ENCODE data around the gene RNF41. TPM values are rescaled to one million over a fixed set of nuclear protein-coding genes. Genes with fewer than 3 reads are reported as not detected.

RNF41 gene
- total RNA-seq, 4 donors from 2014 or later: 21.1 to 42.5 (median 28.6) TPM

DNA sequence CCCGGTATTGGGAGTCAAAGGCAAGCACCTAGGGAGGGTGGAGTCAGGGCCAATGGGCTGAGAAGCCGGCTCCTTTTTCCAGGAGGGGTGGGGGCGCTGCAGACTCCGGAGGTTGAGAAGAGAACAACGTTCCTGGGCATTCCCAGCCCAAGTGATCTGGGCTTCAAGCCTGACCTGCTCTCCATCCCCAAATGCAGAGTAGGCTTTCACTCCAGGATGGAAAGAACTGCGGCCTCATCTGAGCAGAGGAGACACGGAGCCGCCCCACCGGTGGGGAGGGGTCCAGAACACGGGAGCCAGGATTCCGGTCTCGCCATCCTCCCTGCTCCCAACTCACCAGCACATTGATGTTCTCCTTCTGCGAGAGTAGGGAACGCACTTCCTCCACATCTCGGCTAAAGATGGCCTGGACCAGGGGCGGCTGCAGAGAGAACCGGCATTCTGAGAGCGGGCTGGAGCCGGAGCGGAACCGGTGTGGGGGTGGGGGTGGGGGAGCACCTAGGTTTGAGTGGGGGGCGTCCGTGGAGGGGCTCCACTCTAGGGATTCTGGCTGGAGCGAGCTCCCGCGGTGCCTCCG lies 35.9 kb upstream of the RNF41 start:
- WGBS, 2 donors: 0 to 6% methylated on average over 2 to 3 of the region's 27 CpGs
- Histone ChIP-seq H3K4me1 (peaks cover 15 to 38% (median 24%) of the 10 kb centered on the region in 3 donors), H3K9me3 (no peaks in the 10 kb centered on the region), H3K36me3 (peaks cover 22 to 45% (median 33%) of the 10 kb centered on the region in 3 donors), H3K27ac (peak overlapping the region; percentile 89 to 96 (median 94)), H3K4me3 (peak overlapping the region; percentile 74 to 90 (median 82)), H3K27me3 (no peaks in the 10 kb centered on the region)
- no peak for DNase-seq
- TF ChIP-seq POLR2A (IDR thresholded peaks at IDR 0.05): no peak
- TF ChIP-seq, protein P1, sequence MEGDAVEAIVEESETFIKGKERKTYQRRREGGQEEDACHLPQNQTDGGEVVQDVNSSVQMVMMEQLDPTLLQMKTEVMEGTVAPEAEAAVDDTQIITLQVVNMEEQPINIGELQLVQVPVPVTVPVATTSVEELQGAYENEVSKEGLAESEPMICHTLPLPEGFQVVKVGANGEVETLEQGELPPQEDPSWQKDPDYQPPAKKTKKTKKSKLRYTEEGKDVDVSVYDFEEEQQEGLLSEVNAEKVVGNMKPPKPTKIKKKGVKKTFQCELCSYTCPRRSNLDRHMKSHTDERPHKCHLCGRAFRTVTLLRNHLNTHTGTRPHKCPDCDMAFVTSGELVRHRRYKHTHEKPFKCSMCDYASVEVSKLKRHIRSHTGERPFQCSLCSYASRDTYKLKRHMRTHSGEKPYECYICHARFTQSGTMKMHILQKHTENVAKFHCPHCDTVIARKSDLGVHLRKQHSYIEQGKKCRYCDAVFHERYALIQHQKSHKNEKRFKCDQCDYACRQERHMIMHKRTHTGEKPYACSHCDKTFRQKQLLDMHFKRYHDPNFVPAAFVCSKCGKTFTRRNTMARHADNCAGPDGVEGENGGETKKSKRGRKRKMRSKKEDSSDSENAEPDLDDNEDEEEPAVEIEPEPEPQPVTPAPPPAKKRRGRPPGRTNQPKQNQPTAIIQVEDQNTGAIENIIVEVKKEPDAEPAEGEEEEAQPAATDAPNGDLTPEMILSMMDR (IDR thresholded peaks at IDR 0.05): no peak
- intact Hi-C loops (cut with DNase I): no loop called here

DNA sequence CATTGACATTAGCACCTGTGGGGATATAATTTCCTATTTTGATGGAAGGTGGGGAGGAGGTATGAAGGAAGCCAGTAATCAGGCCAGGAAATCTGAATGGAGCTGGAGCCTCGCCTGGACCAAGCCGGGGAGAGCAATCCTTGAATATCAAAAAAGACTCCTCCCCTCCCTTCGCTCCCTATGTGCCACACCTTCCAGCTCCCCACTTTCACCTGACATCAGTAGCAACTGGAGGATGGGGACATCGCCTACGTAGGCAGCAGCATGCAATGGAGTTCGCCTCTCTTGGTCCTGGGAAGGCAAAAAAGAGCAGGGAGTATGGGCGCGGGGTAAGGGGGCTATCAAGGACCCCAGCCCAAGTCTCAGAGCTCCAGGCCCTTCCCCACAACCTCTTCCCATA lies 35.3 kb upstream of the RNF41 start:
- Histone ChIP-seq H3K36me3 (peaks cover 27 to 50% (median 39%) of the 10 kb centered on the region in 3 donors), H3K9me3 (no peaks in the 10 kb centered on the region), H3K27me3 (no peaks in the 10 kb centered on the region), H3K4me3 (peak overlapping the region; percentile 74 to 90 (median 82)), H3K4me1 (peaks cover 15 to 38% (median 24%) of the 10 kb centered on the region in 3 donors), H3K27ac (peak overlapping the region; percentile 89 to 96 (median 94))
- no peak for TF ChIP-seq POLR2A (IDR thresholded peaks at IDR 0.05)
- TF ChIP-seq, protein P1 (IDR thresholded peaks at IDR 0.05): no peak
- 49 to 100% methylated on average over 1 to 6 of the region's 8 CpGs for WGBS, 2 donors
- no peak for DNase-seq
- intact Hi-C loops (cut with DNase I): no loop called here

GRCh38 chr12:56256326-56256960 lies 34.7 kb upstream of the RNF41 start:
- intact Hi-C loops (cut with DNase I): no loop called here
- peak overlapping the region in 2 of 4 donors; percentile 93 to 96 for H3K27ac ChIP-seq
- peaks cover 30 to 57% (median 43%) of the 10 kb centered on the region in 3 donors for H3K36me3 ChIP-seq
- H3K27me3 ChIP-seq: no peaks in the 10 kb centered on the region
- H3K4me1 ChIP-seq: peaks cover 15 to 32% (median 24%) of the 10 kb centered on the region in 3 donors
- peak overlapping the region in 2 of 4 donors; percentile 74 to 90 for H3K4me3 ChIP-seq
- no peaks in the 10 kb centered on the region for H3K9me3 ChIP-seq
- DNase-seq: no peak
- WGBS, 2 donors: 28 to 54% methylated on average over 3 of the region's 4 CpGs
- TF ChIP-seq, protein P1 (IDR thresholded peaks at IDR 0.05): no peak
- no peak for TF ChIP-seq POLR2A (IDR thresholded peaks at IDR 0.05)

DNA sequence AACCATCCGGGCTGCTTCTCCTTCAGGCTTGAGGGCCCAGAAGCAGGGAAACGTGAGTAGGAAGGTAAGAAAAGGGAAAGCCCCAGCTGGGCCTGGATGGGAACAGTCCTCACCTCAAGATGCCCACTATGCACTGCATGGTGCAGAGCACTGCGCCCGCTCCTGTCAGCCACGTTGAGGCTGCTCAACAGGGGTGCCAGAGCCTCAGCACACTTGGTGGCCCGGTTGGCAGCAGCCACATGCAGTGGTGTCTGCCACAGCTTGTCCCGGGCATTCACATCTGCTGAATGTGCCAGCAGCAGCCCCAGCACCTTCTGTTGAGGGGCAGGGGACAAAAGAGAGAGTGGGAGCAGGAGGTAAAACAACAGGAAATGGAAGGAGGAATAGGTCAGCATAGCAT lies 33.9 kb upstream of the RNF41 start:
- no peak for DNase-seq
- TF ChIP-seq, protein P1 (IDR thresholded peaks at IDR 0.05): no peak
- no peak for TF ChIP-seq POLR2A (IDR thresholded peaks at IDR 0.05)
- 62 to 75% methylated on average over 2 to 5 of the region's 7 CpGs for WGBS, 2 donors

DNA sequence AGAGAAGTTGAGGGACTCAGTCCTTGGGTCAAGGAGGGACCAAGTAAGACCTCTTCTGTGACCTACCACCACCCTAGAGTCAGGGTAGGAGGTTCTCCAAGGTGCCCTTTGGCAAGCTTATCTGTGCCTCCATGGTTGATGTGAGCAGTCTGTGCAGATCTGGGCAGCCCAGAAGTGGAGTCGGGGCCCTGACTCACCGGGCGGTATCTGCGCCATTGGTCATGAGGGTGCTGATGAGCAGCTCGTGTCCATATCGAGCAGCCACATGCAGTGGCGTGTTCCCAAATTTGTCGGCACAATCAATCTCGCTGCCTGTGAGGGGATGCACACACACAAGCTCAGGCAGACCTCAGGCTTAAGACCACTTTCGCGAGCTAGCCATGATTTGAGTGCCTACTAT lies 31.4 kb upstream of the RNF41 start:
- 87 to 95% methylated on average over 3 to 10 of the region's 11 CpGs for WGBS, 2 donors
- H3K4me1 ChIP-seq: peaks cover 15 to 22% (median 16%) of the 10 kb centered on the region in 3 donors
- H3K36me3 ChIP-seq: peaks cover 38 to 90% (median 62%) of the 10 kb centered on the region in 3 donors
- no peak overlapping the region for H3K27ac ChIP-seq
- H3K9me3 ChIP-seq: no peaks in the 10 kb centered on the region
- DNase-seq: no peak
- no peak overlapping the region for H3K4me3 ChIP-seq
- TF ChIP-seq, protein P1 (IDR thresholded peaks at IDR 0.05): no peak
- TF ChIP-seq POLR2A (IDR thresholded peaks at IDR 0.05): no peak
- no peaks in the 10 kb centered on the region for H3K27me3 ChIP-seq
- intact Hi-C loops (cut with DNase I): no loop called here

More for the DNA sequence above, 33.9 kb upstream of the RNF41 start:
- Histone ChIP-seq H3K27ac (no peak overlapping the region), H3K9me3 (no peaks in the 10 kb centered on the region), H3K36me3 (peaks cover 30 to 64% (median 48%) of the 10 kb centered on the region in 3 donors), H3K4me1 (peaks cover 15 to 31% (median 24%) of the 10 kb centered on the region in 3 donors), H3K4me3 (no peak overlapping the region), H3K27me3 (no peaks in the 10 kb centered on the region)
- intact Hi-C loops (cut with DNase I): no loop called here
